ACC112 (cell line): Measurements from ENCODE around the gene HMBS.
"Not testable (repeated sequence)": the region's sequence is repeated elsewhere in the genome, so short reads cannot be mapped to it uniquely, and the experiment has no call there.

ENCODE experiments used
- H2AFZ ChIP-seq: fragments of 200-600 bp; sonication (generic); one replicate; pipeline ENCODE4 v1.6.0; 2017; ENCODE audit warnings: antibody characterized with exemption, low read length; ENCODE audit not compliant: unreplicated experiment
- H3K27ac ChIP-seq: fragments of 200-600 bp; sonication (generic); 2 replicates; pipeline ENCODE4 v1.5.1; 2014; ENCODE audit warnings: low read depth, mild to moderate bottlenecking, antibody characterized with exemption, low read length, moderate library complexity
- H3K27me3 ChIP-seq: fragments of 200-600 bp; sonication (generic); 2 replicates; pipeline ENCODE4 v1.6.1; 2014; ENCODE audit warnings: mild to moderate bottlenecking, antibody characterized with exemption, low read length, moderate library complexity, mixed read lengths; ENCODE audit not compliant: insufficient read depth
- H3K36me3 ChIP-seq: fragments of 200-600 bp; sonication (generic); 2 replicates; pipeline ENCODE4 v1.6.1; 2016; ENCODE audit warnings: mild to moderate bottlenecking, antibody characterized with exemption, low read length, moderate library complexity, mixed read lengths; ENCODE audit not compliant: insufficient read depth
- H3K4me1 ChIP-seq: fragments of 200-600 bp; sonication (generic); one replicate; pipeline ENCODE4 v1.6.1; 2016; ENCODE audit warnings: low read length, mixed read lengths; ENCODE audit not compliant: insufficient read depth, unreplicated experiment, control insufficient read depth
- H3K4me3 ChIP-seq: fragments of 200-600 bp; sonication (generic); 2 replicates; pipeline ENCODE4 v1.5.1; 2014; ENCODE audit warnings: mild to moderate bottlenecking, low read depth, low read length
- H3K79me2 ChIP-seq: fragments of 200-600 bp; sonication (generic); one replicate; pipeline ENCODE4 v1.6.0; 2016; ENCODE audit warnings: low read length; ENCODE audit not compliant: control insufficient read depth, unreplicated experiment, insufficient read depth

The HMBS gene

DNA sequence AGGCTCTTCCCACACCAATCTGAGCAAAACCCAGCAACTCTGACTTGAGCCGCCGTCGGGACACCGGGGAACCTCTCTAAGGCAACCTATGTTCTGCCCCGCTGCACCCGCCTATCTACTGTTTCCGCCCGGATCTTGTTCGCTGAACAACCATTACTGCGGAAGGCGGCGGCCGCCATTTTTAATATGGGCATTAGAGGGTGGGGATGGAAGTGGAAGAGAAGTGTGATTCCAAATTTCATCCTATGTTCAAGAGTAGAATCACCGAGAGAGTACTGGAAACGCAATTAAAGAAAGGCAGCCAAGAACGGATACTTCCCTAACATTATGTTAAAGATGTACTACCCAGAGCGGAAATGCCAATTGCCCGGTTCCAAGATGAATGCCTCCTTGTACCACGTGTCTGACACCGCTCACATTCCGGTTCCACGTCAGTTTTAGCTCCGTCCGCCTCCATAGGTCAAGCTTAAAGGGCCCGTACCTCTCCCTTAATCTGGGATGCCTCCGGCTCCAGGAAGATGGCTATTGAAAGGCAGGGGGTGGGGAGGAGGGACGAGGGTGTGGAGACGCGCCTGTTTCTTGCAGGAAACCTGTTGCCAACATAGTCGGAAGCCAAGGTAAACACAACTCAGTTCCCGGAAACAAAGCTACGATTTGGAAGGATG lies 17.2 kb downstream of the HMBS start, which contains the start of gene DPAGT1:
Gene DPAGT1, minus strand, starts transcription at position 95 of the 665 bp plus-strand sequence. CDS start 198 bp downstream, outside the sequence.
- Histone ChIP-seq H3K27me3 (no peaks in the 10 kb centered on the region), H2AFZ (peak within 1 kb of the TSS; percentile 80), H3K36me3 (peaks cover 10% of the 10 kb centered on the region), H3K4me1 (peaks cover 19% of the 10 kb centered on the region), H3K4me3 (peak within 1 kb of the TSS; percentile 92), H3K79me2 (peaks cover 17% of the 10 kb centered on the region), H3K27ac (peak within 1 kb of the TSS; percentile 95)

- H3K79me2 ChIP-seq = peaks cover 26% of the 10 kb centered on the region
- not testable (repeated sequence) for H2AFZ ChIP-seq, H3K27me3 ChIP-seq, H3K36me3 ChIP-seq
- peak overlapping the region; percentile 95 for H3K27ac ChIP-seq
- H3K4me3 ChIP-seq = peak overlapping the region; percentile 92; the same call in 1 of the 2 replicates
- H3K4me1 ChIP-seq = peaks cover 21% of the 10 kb centered on the region
Measured at GRCh38 chr11:119103161-119103664, 18.5 kb downstream of the HMBS start.

- H2AFZ ChIP-seq = no peak overlapping the region
- H3K4me1 ChIP-seq = peaks cover 27% of the 10 kb centered on the region
- H3K4me3 ChIP-seq = no peak overlapping the region
- H3K27ac ChIP-seq = no peak overlapping the region
- H3K27me3 ChIP-seq = no peaks in the 10 kb centered on the region
- no peaks in the 10 kb centered on the region for H3K36me3 ChIP-seq
- peaks cover 30% of the 10 kb centered on the region for H3K79me2 ChIP-seq
Measured at GRCh38 chr11:119103793-119104192, 19.1 kb downstream of the HMBS start.

- Histone ChIP-seq H3K4me1 (peaks cover 30% of the 10 kb centered on the region), H3K27me3 (no peaks in the 10 kb centered on the region), H3K36me3 (no peaks in the 10 kb centered on the region), H3K4me3 (peak within 1 kb of the TSS; percentile 98), H3K27ac (peak within 1 kb of the TSS; percentile 72), H3K79me2 (peaks cover 24% of the 10 kb centered on the region), H2AFZ (peak within 1 kb of the TSS; percentile 85)
Measured at GRCh38 chr11:119106564-119107537, 22.2 kb downstream of the HMBS start, which contains the start of gene C2CD2L. C2CD2L (plus strand) TSS chr11:119107344; CDS start chr11:119107742, 398 bp downstream.

GRCh38 chr11:119107538-119108145 lies 23.0 kb downstream of the HMBS start:
- H3K27ac ChIP-seq = no peak overlapping the region
- peaks cover 30% of the 10 kb centered on the region for H3K4me1 ChIP-seq
- peak overlapping the region; percentile 85 for H2AFZ ChIP-seq

GRCh38 chr11:119108146-119108856 lies 23.6 kb downstream of the HMBS start:
- no peak overlapping the region for H2AFZ ChIP-seq
- no peaks in the 10 kb centered on the region for H3K27me3 ChIP-seq

More at GRCh38 chr11:119107538-119108145, 23.0 kb downstream of the HMBS start:
- H3K4me3 ChIP-seq = peak overlapping the region; percentile 98
- H3K36me3 ChIP-seq = no peaks in the 10 kb centered on the region
- peaks cover 24% of the 10 kb centered on the region for H3K79me2 ChIP-seq
- no peaks in the 10 kb centered on the region for H3K27me3 ChIP-seq

DNA sequence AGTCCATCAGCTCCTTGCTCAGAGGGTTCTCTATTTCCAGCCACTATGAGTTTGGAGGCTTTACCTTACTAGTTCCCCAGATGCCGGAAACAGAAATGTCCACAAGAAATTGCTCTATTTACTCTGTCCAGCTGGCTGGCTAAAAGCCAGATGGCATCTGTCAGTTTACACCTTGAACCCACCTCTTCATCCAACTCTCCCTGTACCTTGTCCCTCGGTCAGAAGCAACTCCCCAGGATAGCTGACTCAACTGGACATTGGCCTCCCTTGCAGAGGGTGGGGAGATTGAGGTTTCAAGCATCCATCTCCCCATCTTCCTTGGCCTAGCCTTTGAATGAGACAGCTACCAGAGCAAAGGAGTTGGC lies 24.2 kb downstream of the HMBS start:
- Histone ChIP-seq H3K4me1 (peaks cover 25% of the 10 kb centered on the region), H3K4me3 (peak overlapping the region; percentile 98), H3K79me2 (peaks cover 24% of the 10 kb centered on the region), H3K27me3 (no peaks in the 10 kb centered on the region), H2AFZ (no peak overlapping the region), H3K27ac (no peak overlapping the region), H3K36me3 (no peaks in the 10 kb centered on the region)

More at GRCh38 chr11:119108146-119108856, 23.6 kb downstream of the HMBS start:
- H3K36me3 ChIP-seq = no peaks in the 10 kb centered on the region
- peak overlapping the region; percentile 98 for H3K4me3 ChIP-seq
- H3K4me1 ChIP-seq = peaks cover 29% of the 10 kb centered on the region
- peaks cover 24% of the 10 kb centered on the region for H3K79me2 ChIP-seq
- H3K27ac ChIP-seq = no peak overlapping the region

- no peak overlapping the region for H2AFZ ChIP-seq
- H3K4me1 ChIP-seq = peaks cover 25% of the 10 kb centered on the region
- H3K79me2 ChIP-seq = peaks cover 24% of the 10 kb centered on the region
- no peak overlapping the region for H3K4me3 ChIP-seq
- no peaks in the 10 kb centered on the region for H3K36me3 ChIP-seq
- H3K27ac ChIP-seq = no peak overlapping the region
- H3K27me3 ChIP-seq = no peaks in the 10 kb centered on the region
Measured at GRCh38 chr11:119109843-119110242, 25.2 kb downstream of the HMBS start.

GRCh38 chr11:119110439-119110838 lies 25.8 kb downstream of the HMBS start:
- Histone ChIP-seq H2AFZ (no peak overlapping the region), H3K4me1 (peaks cover 25% of the 10 kb centered on the region), H3K4me3 (no peak overlapping the region), H3K79me2 (peaks cover 24% of the 10 kb centered on the region), H3K27ac (no peak overlapping the region), H3K27me3 (no peaks in the 10 kb centered on the region), H3K36me3 (no peaks in the 10 kb centered on the region)
